Suprapubic skin (tissue), 4 donors: ENCODE results near the gene PGP. TPM values are rescaled to one million over a fixed set of nuclear protein-coding genes. Genes with fewer than 3 reads are reported as not detected.

Experiments
- DNase-seq, 2 donors: peaks; one replicate each; pipeline ENCODE4 v3.0.0-alpha.2; 2019; ENCODE audit warnings: low spot score in 2 of 2
- H3K27ac ChIP-seq: fragments of 200-600 bp; sonication (generic); one replicate; pipeline ENCODE4 v1.5.1; 2019
- H3K27me3 ChIP-seq: fragments of 200-600 bp; sonication (generic); one replicate; pipeline ENCODE4 v1.5.1; 2019
- H3K36me3 ChIP-seq: fragments of 200-600 bp; sonication (generic); one replicate; pipeline ENCODE4 v1.5.1; 2019
- H3K4me1 ChIP-seq: fragments of 200-600 bp; sonication (generic); one replicate; pipeline ENCODE4 v1.5.1; 2019
- H3K4me3 ChIP-seq: fragments of 200-600 bp; sonication (generic); one replicate; pipeline ENCODE4 v1.5.1; 2019; ENCODE audit warnings: mild to moderate bottlenecking
- H3K9me3 ChIP-seq: fragments of 200-600 bp; sonication (generic); one replicate; pipeline ENCODE4 v1.5.1; 2019
- CTCF ChIP-seq, 2 donors: fragments of 200-600 bp in 1 of 2; fragments of 450-650 bp in 1 of 2; sonication (generic) in 1 of 2; IDR thresholded peaks; one replicate each; pipeline ENCODE4 v1.5.1; 2016 to 2019; ENCODE audit warnings: antibody characterized with exemption in 2 of 2, mild to moderate bottlenecking in 1 of 2, moderate library complexity in 1 of 2
- EP300 ChIP-seq: sonication (generic); formaldehyde crosslinking; IDR thresholded peaks from one replicate; pipeline ENCODE4 v1.6.1; 2017; ENCODE audit warnings: antibody characterized with exemption
- POLR2A ChIP-seq, 2 donors: fragments of 450-650 bp; IDR thresholded peaks; one replicate each; pipeline ENCODE4 v1.6.1; 2017; ENCODE audit warnings: antibody characterized with exemption in 2 of 2, mild to moderate bottlenecking in 2 of 2, moderate library complexity in 2 of 2
- POLR2AphosphoS5 ChIP-seq, 3 donors: sonication (generic); formaldehyde crosslinking; IDR thresholded peaks; one replicate each; pipeline ENCODE4 v1.6.1; 2017; ENCODE audit warnings: antibody characterized with exemption in 3 of 3
- WGBS: methylation state at CpG from one replicate; pipeline ENCODE4 v1.1.5; 2018; 5-methylcytosine and 5-hydroxymethylcytosine counted together
- total RNA-seq, 4 donors: library from RNA; depleted of rRNA; stranded (reverse); fragments of >200 nt; gene quantifications; one replicate each; pipeline ENCODE4 v1.1.0, GENCODE V29; 2016

PGP gene
- total RNA-seq, 4 donors from 2014 or later = 6.8 to 9.5 (median 7.6) TPM

GRCh38 chr16:2216330-2216729 is 1.7 kb upstream of the PGP start:
- Histone ChIP-seq H3K36me3 (no peaks in the 10 kb centered on the region), H3K27ac (no peak overlapping the region), H3K27me3 (no peaks in the 10 kb centered on the region), H3K9me3 (no peaks in the 10 kb centered on the region), H3K4me1 (peaks cover 36% of the 10 kb centered on the region), H3K4me3 (no peak overlapping the region)
- WGBS = 94% methylated on average over 4 of the region's 4 CpGs
- TF ChIP-seq CTCF (IDR thresholded peaks at IDR 0.05) (no peak), EP300 (no peak), POLR2A (IDR thresholded peaks at IDR 0.05) (no peak), POLR2AphosphoS5 (IDR thresholded peaks at IDR 0.05) (no peak)
- DNase-seq = no peak

GRCh38 chr16:2213817-2214718 is 572 bp downstream of the PGP start:
- no peaks in the 10 kb centered on the region for H3K9me3 ChIP-seq
- H3K4me3 ChIP-seq = peak overlapping the region; percentile 90
- TF ChIP-seq EP300 = no peak
- TF ChIP-seq POLR2AphosphoS5 (IDR thresholded peaks at IDR 0.05) = no peak
- TF ChIP-seq CTCF (IDR thresholded peaks at IDR 0.05) = no peak
- peak in 1 of 2 donors; percentile 32 for TF ChIP-seq POLR2A (IDR thresholded peaks at IDR 0.05)
- 4% methylated on average over 10 of the region's 98 CpGs for WGBS
- DNase-seq = no peak
- peaks cover 36% of the 10 kb centered on the region for H3K4me1 ChIP-seq
- H3K27me3 ChIP-seq = no peaks in the 10 kb centered on the region
- peaks cover 12% of the 10 kb centered on the region for H3K36me3 ChIP-seq
- peak overlapping the region; percentile 82 for H3K27ac ChIP-seq

- Histone ChIP-seq H3K9me3 (no peaks in the 10 kb centered on the region), H3K27me3 (no peaks in the 10 kb centered on the region), H3K4me1 (peaks cover 36% of the 10 kb centered on the region), H3K27ac (peak overlapping the region; percentile 44), H3K36me3 (peaks cover 26% of the 10 kb centered on the region), H3K4me3 (peak overlapping the region; percentile 90)
- 39% methylated on average over 12 of the region's 19 CpGs for WGBS
- no peak for DNase-seq
- TF ChIP-seq POLR2AphosphoS5 (IDR thresholded peaks at IDR 0.05) (no peak), CTCF (IDR thresholded peaks at IDR 0.05) (no peak), EP300 (no peak), POLR2A (IDR thresholded peaks at IDR 0.05) (no peak)
Observed at GRCh38 chr16:2212362-2213324, 2.0 kb downstream of the PGP start.

GRCh38 chr16:2211923-2212347 is 2.7 kb downstream of the PGP start:
- Histone ChIP-seq H3K27ac (peak overlapping the region; percentile 44), H3K9me3 (no peaks in the 10 kb centered on the region), H3K4me3 (no peak overlapping the region), H3K27me3 (no peaks in the 10 kb centered on the region), H3K36me3 (peaks cover 33% of the 10 kb centered on the region), H3K4me1 (peaks cover 36% of the 10 kb centered on the region)
- 52% methylated on average over 6 of the region's 11 CpGs for WGBS
- DNase-seq = no peak
- TF ChIP-seq EP300 (no peak), CTCF (IDR thresholded peaks at IDR 0.05) (no peak), POLR2AphosphoS5 (IDR thresholded peaks at IDR 0.05) (no peak), POLR2A (IDR thresholded peaks at IDR 0.05) (no peak)
